Activated CD8-positive, alpha-beta memory T cell treated with anti-CD3 and anti-CD28 coated beads, Interleukin-2, amount 10 ng/mL, durations not matched to agents 7 days and 5 days (primary cell): ENCODE results near the gene SUPT5H. TPM values are rescaled to one million over a fixed set of nuclear protein-coding genes. Genes with fewer than 3 reads are reported as not detected.

Source experiments
- ATAC-seq: fragments of 150-1000 bp; cut with Tn5 transposase; one replicate; pipeline ENCODE4 v1.10.0; 2021; ENCODE audit warnings: moderate library complexity
- CTCF ChIA-PET: fragments of 350-600 bp; sonication (Branson Sonifier 250); formaldehyde crosslinking; loops from one replicate; lab custom pipeline; 2021; ENCODE audit warnings: antibody characterized with exemption; lab: Charles Lee
- DNase-seq: peaks from one replicate; pipeline ENCODE4 v3.0.0-alpha.2; 2020
- H3K27ac Mint-ChIP-seq: one replicate; pipeline ENCODE4 v1.8.0; 2021; ENCODE audit warnings: mild to moderate bottlenecking, mixed read lengths
- H3K27me3 Mint-ChIP-seq: one replicate; pipeline ENCODE4 v1.8.0; 2021; ENCODE audit warnings: mixed read lengths
- H3K36me3 Mint-ChIP-seq: one replicate; pipeline ENCODE4 v1.8.0; 2021; ENCODE audit warnings: mild to moderate bottlenecking, mixed read lengths
- H3K4me1 Mint-ChIP-seq: one replicate; pipeline ENCODE4 v1.8.0; 2021; ENCODE audit warnings: mixed read lengths
- H3K4me3 Mint-ChIP-seq: one replicate; pipeline ENCODE4 v1.8.0; 2021; ENCODE audit warnings: mild to moderate bottlenecking, moderate library complexity, mixed read lengths
- H3K9me3 Mint-ChIP-seq: one replicate; pipeline ENCODE4 v1.8.0; 2022; ENCODE audit warnings: low read depth, mixed read lengths
- total RNA-seq, 2 experiments: library from RNA; stranded (reverse); gene quantifications; one replicate each; pipeline ENCODE4 v1.2.3, GENCODE V29; 2021

SUPT5H gene
- total RNA-seq, 2 experiments from 2014 or later, result 144 to 181 TPM

GRCh38 chr19:39501340-39501739, 56.0 kb downstream of the SUPT5H start:
- no peak for DNase-seq
- Mint-ChIP-seq H3K36me3 (no peaks in the 10 kb centered on the region), H3K27me3 (peaks cover 69% of the 10 kb centered on the region), H3K4me3 (no peak overlapping the region), H3K9me3 (no peaks in the 10 kb centered on the region), H3K4me1 (peaks cover 21% of the 10 kb centered on the region), H3K27ac (no peak overlapping the region)
- no peak for ATAC-seq
- CTCF ChIA-PET, result interaction anchor here (1.3 to 1.5 kb wide), 3 partner anchors 10 to 27 kb away, joined by 4 to 5 read pairs (median 5); no protein-coding TSS in a partner anchor

DNA sequence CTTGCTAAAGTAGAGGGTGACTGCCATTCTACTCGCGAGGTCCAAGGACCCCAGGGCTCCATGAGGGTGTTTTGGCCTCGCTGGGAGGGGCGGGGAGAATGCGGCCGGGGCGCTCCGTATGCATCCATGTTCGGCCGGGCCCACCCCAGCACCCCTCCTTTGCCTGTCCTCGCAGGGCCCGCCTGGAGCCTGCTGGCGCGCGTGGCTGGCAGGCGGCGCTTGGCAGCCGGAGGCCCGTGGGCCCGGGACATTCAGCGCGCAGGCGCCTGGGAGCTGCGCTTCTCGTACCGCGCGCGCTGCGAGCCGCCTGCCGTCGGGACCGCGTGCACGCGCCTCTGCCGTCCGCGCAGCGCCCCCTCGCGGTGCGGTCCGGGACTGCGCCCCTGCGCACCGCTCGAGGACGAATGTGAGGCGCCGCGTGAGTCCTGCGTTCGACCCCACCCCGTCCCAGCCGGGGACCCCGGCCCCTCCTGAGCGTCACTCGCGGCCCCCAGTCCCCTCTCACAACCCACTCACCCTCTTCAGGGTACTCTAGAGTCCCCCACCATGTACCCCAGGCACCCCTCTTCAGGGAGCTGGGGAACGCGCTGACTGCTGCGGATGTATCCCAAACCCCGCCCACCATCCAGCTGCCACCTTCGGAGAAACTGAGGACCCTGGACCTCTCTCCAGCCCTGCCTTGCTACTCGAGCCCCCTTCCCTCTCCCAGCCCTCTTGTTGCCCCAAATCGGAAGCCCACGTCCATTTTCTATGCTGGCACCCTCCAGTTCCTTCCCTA, 57.4 kb downstream of the SUPT5H start:
- DNase-seq (peak; percentile 76), ATAC-seq (peak; percentile 71)
- H3K27me3 Mint-ChIP-seq, result peaks cover 68% of the 10 kb centered on the region
- peaks cover 30% of the 10 kb centered on the region for H3K4me1 Mint-ChIP-seq
- H3K27ac Mint-ChIP-seq, result no peak overlapping the region
- no peak overlapping the region for H3K4me3 Mint-ChIP-seq
- CTCF ChIA-PET, result interaction anchor here (0.5 to 2.2 kb wide), 19 partner anchors 8 to 176 kb away, joined by 3 to 22 read pairs (median 5); partner anchors contain the start of genes EID2, EID2B, RPS16 and SELENOV
- no peaks in the 10 kb centered on the region for H3K9me3 Mint-ChIP-seq
- H3K36me3 Mint-ChIP-seq, result no peaks in the 10 kb centered on the region

GRCh38 chr19:39506598-39506943, 61.2 kb downstream of the SUPT5H start:
- no peaks in the 10 kb centered on the region for H3K9me3 Mint-ChIP-seq

DNA sequence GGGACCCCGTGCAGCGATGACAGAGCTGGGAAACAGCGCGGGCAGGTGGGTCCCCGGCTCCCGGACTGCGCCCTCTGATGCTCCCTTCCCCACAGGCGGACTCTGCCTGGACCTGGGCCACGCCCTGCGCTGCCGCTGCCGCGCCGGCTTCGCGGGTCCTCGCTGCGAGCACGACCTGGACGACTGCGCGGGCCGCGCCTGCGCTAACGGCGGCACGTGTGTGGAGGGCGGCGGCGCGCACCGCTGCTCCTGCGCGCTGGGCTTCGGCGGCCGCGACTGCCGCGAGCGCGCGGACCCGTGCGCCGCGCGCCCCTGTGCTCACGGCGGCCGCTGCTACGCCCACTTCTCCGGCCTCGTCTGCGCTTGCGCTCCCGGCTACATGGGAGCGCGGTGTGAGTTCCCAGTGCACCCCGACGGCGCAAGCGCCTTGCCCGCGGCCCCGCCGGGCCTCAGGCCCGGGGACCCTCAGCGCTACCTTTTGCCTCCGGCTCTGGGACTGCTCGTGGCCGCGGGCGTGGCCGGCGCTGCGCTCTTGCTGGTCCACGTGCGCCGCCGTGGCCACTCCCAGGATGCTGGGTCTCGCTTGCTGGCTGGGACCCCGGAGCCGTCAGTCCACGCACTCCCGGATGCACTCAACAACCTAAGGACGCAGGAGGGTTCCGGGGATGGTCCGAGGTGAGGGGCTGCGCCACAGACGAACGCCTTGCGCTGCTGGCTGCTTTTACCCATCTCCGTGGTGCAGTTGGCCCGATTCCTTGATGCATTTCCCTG, 61.7 kb downstream of the SUPT5H start:
- CTCF ChIA-PET, result interaction anchor here (1.7 to 2.7 kb wide), 2 partner anchors 9 to 26 kb away, joined by 6 to 11 read pairs; partner anchors contain the start of genes DLL3 and EID2B
- Mint-ChIP-seq H3K9me3 (no peaks in the 10 kb centered on the region), H3K4me1 (peaks cover 22% of the 10 kb centered on the region)

More at GRCh38 chr19:39506598-39506943, 61.2 kb downstream of the SUPT5H start:
- ATAC-seq (no peak), DNase-seq (no peak)
- CTCF ChIA-PET, result interaction anchor here (2.7 kb wide), 1 partner anchor 26 kb away, joined by 11 read pairs; the partner anchor contains the start of gene EID2B
- no peaks in the 10 kb centered on the region for H3K36me3 Mint-ChIP-seq
- H3K27ac Mint-ChIP-seq, result no peak overlapping the region
- H3K27me3 Mint-ChIP-seq, result peaks cover 54% of the 10 kb centered on the region
- peaks cover 22% of the 10 kb centered on the region for H3K4me1 Mint-ChIP-seq
- H3K4me3 Mint-ChIP-seq, result peak overlapping the region; percentile 1

GRCh38 chr19:39507715-39508364, 62.5 kb downstream of the SUPT5H start:
- no peak overlapping the region for H3K27ac Mint-ChIP-seq
- H3K9me3 Mint-ChIP-seq, result no peaks in the 10 kb centered on the region
- ATAC-seq, result no peak
- H3K27me3 Mint-ChIP-seq, result peaks cover 58% of the 10 kb centered on the region
- H3K4me3 Mint-ChIP-seq, result peak overlapping the region; percentile 74
- CTCF ChIA-PET, result interaction anchor here (1.0 to 2.7 kb wide), 3 partner anchors 10 to 29 kb away, joined by 3 to 11 read pairs (median 6); partner anchors contain the start of genes DLL3 and EID2B
- no peak for DNase-seq
- H3K4me1 Mint-ChIP-seq, result peaks cover 22% of the 10 kb centered on the region
- no peaks in the 10 kb centered on the region for H3K36me3 Mint-ChIP-seq

More for the DNA sequence above, 61.7 kb downstream of the SUPT5H start:
- ATAC-seq, result peak; percentile 71
- H3K4me3 Mint-ChIP-seq, result peak overlapping the region; percentile 74
- H3K27ac Mint-ChIP-seq, result no peak overlapping the region
- DNase-seq, result peak; percentile 64
- H3K27me3 Mint-ChIP-seq, result peaks cover 54% of the 10 kb centered on the region
- H3K36me3 Mint-ChIP-seq, result no peaks in the 10 kb centered on the region

DNA sequence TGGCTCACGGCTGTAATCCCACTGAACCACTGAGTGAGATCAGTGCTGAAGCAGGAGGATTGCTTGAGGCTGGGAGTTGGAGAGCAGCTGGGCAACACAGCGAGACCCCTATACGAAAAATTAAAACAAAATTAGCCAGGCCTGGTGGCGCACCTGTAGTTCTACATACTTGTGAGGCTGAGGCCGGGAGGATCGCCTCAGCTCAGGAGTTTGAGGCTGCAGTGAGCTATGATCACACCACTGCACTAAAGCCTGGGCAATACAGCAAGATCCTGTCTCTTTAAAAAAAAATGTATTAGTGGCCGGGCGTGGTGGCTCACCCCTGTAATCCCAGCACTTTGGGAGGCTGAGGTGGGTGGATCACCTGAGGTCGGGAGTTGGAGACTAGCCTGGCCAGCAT, 63.2 kb downstream of the SUPT5H start:
- H3K4me1 Mint-ChIP-seq, result peaks cover 17% of the 10 kb centered on the region
- H3K36me3 Mint-ChIP-seq, result no peaks in the 10 kb centered on the region
- no peak for ATAC-seq
- peaks cover 58% of the 10 kb centered on the region for H3K27me3 Mint-ChIP-seq
- no peak for DNase-seq
- CTCF ChIA-PET, result interaction anchor here (0.7 to 2.7 kb wide), 4 partner anchors 9 to 284 kb away, joined by 3 to 11 read pairs (median 4); partner anchors contain the start of gene EID2B
- H3K27ac Mint-ChIP-seq, result no peak overlapping the region
- no peak overlapping the region for H3K4me3 Mint-ChIP-seq
- H3K9me3 Mint-ChIP-seq, result no peaks in the 10 kb centered on the region

DNA sequence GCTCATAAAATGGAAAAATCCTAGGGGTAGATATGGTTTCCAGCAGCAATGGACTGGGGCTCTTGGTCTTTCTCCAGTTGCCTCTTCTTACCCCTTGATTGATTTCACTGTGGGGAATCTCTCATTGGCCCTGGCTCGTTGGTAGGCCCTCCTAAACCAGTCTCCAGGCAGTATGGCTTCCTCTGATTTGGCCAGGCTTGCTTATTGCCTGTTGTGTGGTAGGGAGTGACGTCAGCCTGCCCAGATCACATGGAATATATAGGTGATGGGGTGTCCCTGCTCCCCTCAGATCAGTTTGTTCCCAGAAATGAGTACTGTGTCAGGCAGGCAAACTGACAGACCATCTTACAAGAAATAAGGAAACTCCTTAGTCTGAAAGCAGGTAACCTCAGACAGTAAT, 63.9 kb downstream of the SUPT5H start:
- no peaks in the 10 kb centered on the region for H3K36me3 Mint-ChIP-seq
- H3K4me3 Mint-ChIP-seq, result no peak overlapping the region
- H3K9me3 Mint-ChIP-seq, result no peaks in the 10 kb centered on the region
- CTCF ChIA-PET, result interaction anchor here (0.7 to 2.7 kb wide), 4 partner anchors 9 to 284 kb away, joined by 3 to 11 read pairs (median 4); partner anchors contain the start of gene EID2B
- no peak overlapping the region for H3K27ac Mint-ChIP-seq
- H3K4me1 Mint-ChIP-seq, result peaks cover 17% of the 10 kb centered on the region
- DNase-seq, result no peak
- peaks cover 60% of the 10 kb centered on the region for H3K27me3 Mint-ChIP-seq
- no peak for ATAC-seq

GRCh38 chr19:39512988-39513387, 67.6 kb downstream of the SUPT5H start:
- peaks cover 63% of the 10 kb centered on the region for H3K27me3 Mint-ChIP-seq

DNA sequence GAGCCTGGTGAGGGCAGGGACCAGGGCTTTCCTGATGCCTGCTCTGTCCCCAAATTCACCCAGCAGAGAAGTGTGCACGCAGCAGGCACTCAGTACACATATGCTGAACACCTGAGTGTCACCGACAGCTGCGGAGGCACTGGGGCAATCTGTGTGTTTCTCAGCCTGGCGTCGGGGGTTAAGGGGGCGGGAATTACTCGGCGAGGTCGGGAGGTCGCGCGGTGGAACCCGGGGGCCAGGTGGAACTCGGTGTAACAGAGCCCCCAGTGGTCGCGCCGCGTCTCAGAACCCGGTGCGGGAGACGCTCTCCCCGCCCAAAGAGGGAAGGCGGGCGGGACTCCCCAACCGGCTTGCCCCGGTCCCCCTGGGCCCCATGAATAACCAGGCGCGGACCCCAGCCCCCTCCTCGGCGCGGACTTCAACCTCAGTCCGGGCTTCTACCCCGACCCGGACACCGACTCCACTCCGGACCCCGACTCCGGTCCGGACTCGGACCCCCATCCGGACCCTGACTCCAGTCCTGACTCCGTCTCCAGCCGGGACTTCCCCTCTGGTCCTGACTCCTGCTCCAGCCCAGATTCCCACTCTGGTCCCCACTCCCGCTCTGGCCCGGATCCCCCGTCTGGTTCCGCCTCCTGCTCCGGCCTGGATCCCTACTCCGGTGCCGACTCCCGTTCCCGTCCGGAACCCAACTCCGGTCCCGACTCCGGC, 69.6 kb downstream of the SUPT5H start, which contains the start of gene SELENOV:
TSS of gene SELENOV (plus strand) at position 300 of the 711 bp plus-strand sequence. CDS start at position 374, 74 bp downstream.
- Mint-ChIP-seq H3K9me3 (no peaks in the 10 kb centered on the region), H3K27me3 (peaks cover 58% of the 10 kb centered on the region), H3K36me3 (no peaks in the 10 kb centered on the region), H3K4me1 (peaks cover 13% of the 10 kb centered on the region), H3K27ac (no peak within 1 kb of the TSS), H3K4me3 (peak within 1 kb of the TSS; percentile 32)
- ATAC-seq, result peak; percentile 39
- no peak for DNase-seq
- CTCF ChIA-PET, result interaction anchor here (0.7 to 1.7 kb wide), 6 partner anchors 10 to 18 kb away, joined by 3 to 7 read pairs (median 3); partner anchors contain the start of genes DLL3 and EID2B

More at GRCh38 chr19:39512988-39513387, 67.6 kb downstream of the SUPT5H start:
- DNase-seq (no peak), ATAC-seq (no peak)
- no peak overlapping the region for H3K27ac Mint-ChIP-seq
- no peaks in the 10 kb centered on the region for H3K9me3 Mint-ChIP-seq
- H3K36me3 Mint-ChIP-seq, result no peaks in the 10 kb centered on the region
- H3K4me3 Mint-ChIP-seq, result no peak overlapping the region
- H3K4me1 Mint-ChIP-seq, result peaks cover 14% of the 10 kb centered on the region
- CTCF ChIA-PET, result interaction anchor here (1.1 to 1.7 kb wide), 2 partner anchors 15 to 28 kb away, joined by 3 to 4 read pairs; partner anchors contain the start of gene DLL3

- no peak overlapping the region for H3K27ac Mint-ChIP-seq
- no peak for ATAC-seq
- CTCF ChIA-PET, result interaction anchor here (0.7 to 1.1 kb wide), 3 partner anchors 10 to 18 kb away, joined by 3 to 4 read pairs (median 3); partner anchors contain the start of gene EID2B
- H3K36me3 Mint-ChIP-seq, result no peaks in the 10 kb centered on the region
- no peak for DNase-seq
- H3K4me3 Mint-ChIP-seq, result peak overlapping the region; percentile 32
- H3K9me3 Mint-ChIP-seq, result no peaks in the 10 kb centered on the region
- H3K27me3 Mint-ChIP-seq, result peaks cover 56% of the 10 kb centered on the region
- peaks cover 10% of the 10 kb centered on the region for H3K4me1 Mint-ChIP-seq
Measured at GRCh38 chr19:39515551-39516191, 70.3 kb downstream of the SUPT5H start.

DNA sequence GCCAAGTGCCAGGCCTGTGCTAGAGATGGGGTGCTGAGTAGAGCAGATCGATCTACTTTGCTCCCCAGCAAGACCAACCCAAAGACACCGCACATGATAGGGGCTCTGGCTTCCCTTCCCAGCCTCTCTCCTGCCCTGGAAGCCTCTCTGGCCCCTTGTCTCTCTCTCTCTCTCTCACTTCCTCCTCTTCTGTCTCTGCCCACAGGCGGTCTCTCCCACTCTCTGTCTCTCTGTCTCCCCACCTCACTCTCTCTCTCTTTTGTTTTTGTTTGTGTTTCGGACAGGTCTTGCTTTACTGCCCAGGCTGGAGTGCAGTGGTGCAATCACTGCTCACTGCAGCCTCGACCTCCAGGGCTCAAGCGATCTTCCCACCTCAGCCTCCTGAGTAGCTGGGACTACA, 70.9 kb downstream of the SUPT5H start:
- Mint-ChIP-seq H3K27me3 (peaks cover 56% of the 10 kb centered on the region), H3K36me3 (no peaks in the 10 kb centered on the region), H3K27ac (no peak overlapping the region), H3K4me1 (peaks cover 10% of the 10 kb centered on the region), H3K9me3 (no peaks in the 10 kb centered on the region), H3K4me3 (no peak overlapping the region)
- DNase-seq, result no peak
- CTCF ChIA-PET, result interaction anchor here (1.1 kb wide), 2 partner anchors 9 to 18 kb away, joined by 3 to 4 read pairs; no protein-coding TSS in a partner anchor
- no peak for ATAC-seq
